HuH-7.5 (cell line): ENCODE data around the gene KCTD4.

Source experiments
- DNase-seq: peaks from one replicate; pipeline ENCODE4 v3.0.0; 2011; ENCODE audit warnings: low spot score

The KCTD4 gene

DNA sequence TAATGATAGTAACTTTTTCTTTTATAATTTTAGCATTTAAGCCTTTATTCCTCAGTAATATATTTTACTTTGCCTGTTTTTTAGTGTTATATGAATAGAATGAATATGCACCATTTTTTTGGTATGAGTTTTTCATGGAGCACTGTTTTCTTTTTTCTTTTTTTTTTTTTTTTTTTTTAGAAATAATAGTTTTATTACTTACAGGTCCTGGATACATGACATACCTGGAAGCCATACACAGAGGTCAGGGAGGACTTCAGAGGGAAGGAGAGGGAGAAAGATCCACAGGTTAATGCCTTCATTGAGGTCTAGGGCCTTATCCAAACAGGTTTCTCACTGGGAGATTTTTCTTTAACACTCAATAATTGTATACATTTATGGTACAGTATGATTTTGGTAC lies 26.4 kb downstream of the KCTD4 start:
- no peak for DNase-seq

DNA sequence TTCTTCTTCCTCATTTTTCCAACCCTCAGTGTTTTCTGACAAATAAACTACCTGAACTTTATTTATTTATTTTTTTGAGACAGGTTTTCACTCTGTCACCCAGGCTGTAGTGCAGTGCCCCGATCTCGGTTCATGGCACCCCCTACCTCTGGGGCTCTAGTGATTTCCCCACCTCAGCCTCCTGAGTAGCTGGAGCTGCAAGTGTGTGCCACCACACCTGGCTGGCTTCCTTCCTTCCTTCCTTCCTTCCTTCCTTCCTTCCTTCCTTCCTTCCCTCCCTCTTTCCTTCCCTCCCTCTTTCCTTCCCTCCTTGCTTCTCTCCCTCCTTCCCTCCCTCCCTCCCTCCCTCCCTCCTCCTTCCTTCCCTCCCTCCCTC lies 32.3 kb downstream of the KCTD4 start:
- DNase-seq = no peak

DNA sequence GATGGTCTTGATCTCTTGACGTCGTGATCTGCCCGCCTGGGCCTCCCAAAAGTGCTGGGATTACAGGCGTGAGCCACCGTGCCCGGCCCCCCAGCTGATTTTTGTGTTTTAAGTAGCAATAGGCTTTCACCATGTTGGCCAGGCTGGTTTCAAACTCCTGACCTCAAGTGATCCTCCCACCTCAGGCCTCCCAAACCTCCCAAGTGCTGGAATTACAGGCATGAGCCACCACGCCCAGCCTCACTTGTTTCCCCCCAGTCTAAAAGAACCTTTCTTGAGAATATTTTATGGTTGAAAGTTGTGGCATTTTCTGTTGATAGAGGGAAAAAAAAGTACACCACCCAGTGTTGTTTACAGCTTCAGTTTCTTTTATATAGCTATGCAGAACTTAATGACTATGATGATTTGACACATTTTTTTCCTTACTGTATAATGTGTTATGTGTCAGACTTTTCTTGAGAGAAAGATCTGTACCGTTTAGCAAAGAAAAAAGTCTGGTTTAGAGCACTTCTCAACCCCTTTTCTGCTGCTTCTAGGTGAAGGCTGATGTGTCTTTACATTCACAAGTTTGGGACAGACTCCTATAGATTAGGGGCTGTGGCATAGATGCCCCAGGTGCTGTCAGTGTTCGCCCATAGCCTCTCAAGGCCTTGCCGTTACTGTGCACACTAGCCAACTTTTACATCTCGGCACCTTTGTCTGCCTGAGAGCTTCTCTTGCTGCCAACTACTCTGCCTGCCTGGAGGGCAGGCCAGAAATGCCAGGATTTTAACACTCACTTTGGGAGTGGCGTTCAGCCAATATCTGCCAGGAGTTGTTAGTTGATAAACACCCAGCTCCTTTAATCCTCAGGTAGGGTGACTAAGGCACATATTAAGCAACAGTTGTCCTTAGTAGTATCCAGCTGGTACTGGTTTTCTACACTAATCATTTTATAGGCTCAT lies 33.0 kb downstream of the KCTD4 start:
- no peak for DNase-seq

DNA sequence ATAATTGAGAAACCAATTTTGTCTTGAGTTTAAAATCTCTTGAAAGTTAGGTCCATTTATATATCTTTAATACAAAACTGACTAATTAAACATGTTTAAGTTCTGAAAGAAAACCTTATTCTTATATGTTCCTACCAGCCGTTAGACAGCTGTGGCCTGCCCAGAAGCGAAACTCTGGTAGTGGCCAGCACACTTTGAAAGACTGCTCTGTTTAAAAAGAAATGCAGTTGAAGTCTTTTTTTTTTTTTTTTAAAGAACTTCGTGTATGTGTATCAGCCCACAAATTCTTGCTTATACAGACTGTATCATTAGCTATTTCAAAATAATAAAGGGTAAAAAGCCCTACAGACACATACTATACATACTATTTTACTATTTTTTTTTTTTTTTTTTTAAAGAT lies 34.0 kb downstream of the KCTD4 start:
- DNase-seq = no peak

DNA sequence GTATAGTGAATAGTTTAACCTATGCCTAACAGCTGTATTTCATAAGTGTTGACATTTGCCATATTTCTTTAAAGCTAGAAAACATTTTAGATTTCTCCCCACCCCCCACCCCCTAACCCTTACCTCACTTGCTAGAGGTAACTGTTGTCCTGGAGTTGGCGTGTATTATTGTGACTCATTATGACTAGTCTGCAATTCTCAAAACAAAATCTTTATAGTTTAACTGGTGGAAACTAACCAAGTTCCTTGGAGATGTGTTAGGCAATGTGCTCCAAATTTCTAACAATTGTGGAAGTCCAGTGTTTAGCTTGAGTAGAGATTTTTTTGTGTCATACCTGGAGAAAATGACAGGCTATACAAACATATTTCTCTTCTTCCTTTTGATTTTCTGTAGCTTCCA lies 38.0 kb downstream of the KCTD4 start:
- no peak for DNase-seq

DNA sequence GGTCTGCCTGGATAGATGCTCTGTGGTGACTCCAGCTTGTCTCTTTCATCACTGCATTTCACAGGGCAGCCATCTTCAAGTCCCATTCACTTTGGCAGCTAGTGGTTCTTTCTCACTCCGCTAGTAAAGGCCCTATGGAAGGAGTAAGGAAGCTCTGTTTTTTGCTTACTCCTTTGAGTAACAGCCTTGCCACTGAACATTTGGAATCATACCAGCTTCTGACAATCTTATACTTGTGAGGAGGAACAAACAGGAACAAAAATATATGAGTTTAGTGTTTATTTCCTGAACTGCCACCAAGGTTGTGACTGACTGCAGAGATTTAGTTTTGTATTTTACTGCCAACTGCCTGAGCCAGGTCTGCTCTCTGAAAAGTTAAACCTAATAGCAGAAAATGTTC lies 38.7 kb downstream of the KCTD4 start:
- DNase-seq = no peak

DNA sequence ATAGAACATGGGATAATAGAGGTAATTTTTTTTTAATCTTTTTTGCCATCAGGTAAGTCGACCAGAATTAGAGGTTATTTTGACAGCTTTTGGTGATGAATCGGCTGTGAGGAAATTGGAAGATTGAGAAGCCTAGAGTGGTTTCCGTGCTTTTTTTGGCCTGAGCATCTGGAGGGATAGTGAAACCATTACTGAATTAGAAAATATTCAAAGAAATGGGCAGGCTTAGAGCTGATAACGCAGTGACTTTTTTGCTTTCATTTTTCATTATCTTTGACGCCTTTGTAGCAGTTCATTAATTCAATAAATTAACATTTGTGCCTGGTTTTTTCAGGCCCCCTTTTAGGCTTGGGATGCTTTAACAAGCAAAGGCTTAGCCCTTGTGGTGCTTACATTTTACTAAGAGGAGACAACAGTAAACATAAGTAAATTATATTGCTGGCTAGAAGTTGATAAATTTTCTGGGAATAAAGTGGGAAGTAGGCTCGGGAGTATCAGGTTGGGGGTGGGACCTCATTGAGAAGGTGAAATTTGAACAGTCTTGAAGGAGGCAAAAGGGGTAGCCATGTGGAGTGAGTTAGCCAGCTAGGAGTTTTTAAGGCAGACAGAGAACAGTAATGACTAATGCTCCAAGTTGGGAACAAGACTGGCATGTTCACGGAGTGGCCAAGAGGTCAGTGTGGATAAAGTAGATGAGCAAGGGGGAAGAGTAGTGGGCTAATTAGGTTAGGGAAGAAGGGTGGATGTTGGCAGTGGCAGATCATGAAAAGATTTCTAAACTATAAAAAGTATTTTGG lies 44.1 kb downstream of the KCTD4 start:
- DNase-seq = no peak

DNA sequence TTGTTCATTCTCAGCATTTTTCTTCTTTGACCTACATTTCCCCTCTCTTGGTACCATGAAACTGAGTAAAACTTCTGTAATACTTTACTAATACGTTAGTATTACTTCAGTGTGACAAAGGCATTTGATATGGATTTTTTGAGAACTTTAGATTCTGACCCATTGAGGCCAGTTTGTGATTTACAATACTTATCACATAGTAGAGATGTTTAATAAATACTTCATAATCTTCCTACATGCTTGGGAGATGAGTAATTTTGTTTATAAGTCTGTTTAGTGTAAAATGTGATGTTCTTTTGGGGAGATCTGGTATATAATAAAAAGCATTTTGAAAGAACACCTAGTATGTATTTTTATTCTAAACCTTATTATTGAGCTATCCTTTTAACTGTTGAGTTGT lies 50.9 kb downstream of the KCTD4 start:
- no peak for DNase-seq

DNA sequence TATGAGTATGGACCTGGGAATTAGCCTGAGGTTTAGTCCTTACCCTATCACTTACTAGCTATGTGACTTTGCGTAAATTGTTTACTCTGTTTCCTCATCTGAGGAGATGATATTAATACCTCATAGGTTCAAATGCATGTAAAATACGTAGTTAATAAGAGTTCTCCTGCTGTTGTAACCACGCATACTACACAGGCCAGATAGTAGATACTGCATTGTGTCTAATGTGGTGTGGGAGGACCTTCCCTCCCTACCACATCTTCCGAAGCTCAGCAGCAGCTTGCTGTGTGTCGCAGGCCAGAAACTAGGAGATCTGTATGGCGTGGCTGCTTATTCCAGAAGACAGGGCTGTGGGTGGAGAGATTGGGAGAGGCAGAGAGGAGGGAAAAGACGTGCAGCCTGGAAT lies 57.5 kb downstream of the KCTD4 start:
- no peak for DNase-seq
